Measurements from ENCODE around the gene RNASEH1. TPM values are rescaled to one million over a fixed set of nuclear protein-coding genes. Genes with fewer than 3 reads are reported as not detected.

The RNASEH1 gene
- total and polyA plus RNA-seq, 2 experiments from 2014 or later, result 33.2 to 40.7 TPM

- TF ChIP-seq ZNF462 (CRISPR knock-in tag; IDR thresholded peaks at IDR 0.05) (no peak), ZNF331 (CRISPR knock-in tag; IDR thresholded peaks at IDR 0.05; ENCODE audit: low read depth) (no peak), EZH2 (IDR thresholded peaks at IDR 0.05; ENCODE audit: low read depth, unreplicated experiment) (no peak)
These were observed 25.9 kb upstream of the RNASEH1 start (continued) for GRCh38 chr2:3584076-3584475.

- H3K4me3 ChIP-seq, result no peak overlapping the region
- Mint-ChIP-seq H3K4me1 (peaks cover 23% of the 10 kb centered on the region), H3K4me3 (no peak overlapping the region), H3K27ac (no peak overlapping the region; the same call in 1 of the 2 replicates), H3K9me3 (no peaks in the 10 kb centered on the region), H3K36me3 (ENCODE audit: low read depth) (peaks cover 78% of the 10 kb centered on the region), H3K27me3 (ENCODE audit: insufficient read depth, low read depth, poor library complexity) (peaks cover 6% of the 10 kb centered on the region)
- H3K9me2 ChIP-seq (ENCODE audit: insufficient read depth), result no peaks in the 10 kb centered on the region
- no peak overlapping the region for H2AFZ ChIP-seq
- DNase-seq (ENCODE audit: low spot score) (no peak), ATAC-seq (peak; percentile 42)
- peaks cover 63% of the 10 kb centered on the region for H4K20me1 ChIP-seq (replicated peaks; ENCODE audit: insufficient read depth)
- peaks cover 41% of the 10 kb centered on the region for H3F3A ChIP-seq (replicated peaks; ENCODE audit: low read depth)
- H3K27ac ChIP-seq (ENCODE audit: low read depth), result peak overlapping the region; percentile 28; the same call in 1 of the 2 replicates
- peaks cover 47% of the 10 kb centered on the region for H3K79me2 ChIP-seq (replicated peaks; ENCODE audit: insufficient read depth)
- peaks cover 63% of the 10 kb centered on the region for H3K36me3 ChIP-seq (ENCODE audit: insufficient read depth)
- H3K27me3 ChIP-seq (ENCODE audit: insufficient read depth), result no peaks in the 10 kb centered on the region
- H3K4me1 ChIP-seq (ENCODE audit: insufficient read depth), result peaks cover 11% of the 10 kb centered on the region
- H3K4me2 ChIP-seq, result no peak overlapping the region
- TF ChIP-seq NANOG (IDR thresholded peaks at IDR 0.05; ENCODE audit: borderline replicate concordance) (no peak), STAT1 (IDR thresholded peaks at IDR 0.05; ENCODE audit: unreplicated experiment) (no peak), ZNF331 (CRISPR knock-in tag; IDR thresholded peaks at IDR 0.05; ENCODE audit: low read depth) (no peak), REST (IDR thresholded peaks at IDR 0.05; ENCODE audit: unreplicated experiment) (no peak), JUNB (IDR thresholded peaks at IDR 0.05; ENCODE audit: unreplicated experiment) (no peak)
These were observed 23.5 kb upstream of the RNASEH1 start for GRCh38 chr2:3581367-3582262.

Measured in GM23338 (cell line).